GM21619 (cell line): ENCODE measurements around the gene AP2A2.
"Not testable (repeated sequence)": the region's sequence is repeated elsewhere in the genome, so short reads cannot be mapped to it uniquely, and the experiment has no call there.

Source experiments
- ATAC-seq: cut with Tn5 transposase; IDR thresholded peaks from one replicate; pipeline ENCODE4 v1.9.1; 2021; ENCODE audit not compliant: unreplicated experiment

The AP2A2 gene

DNA sequence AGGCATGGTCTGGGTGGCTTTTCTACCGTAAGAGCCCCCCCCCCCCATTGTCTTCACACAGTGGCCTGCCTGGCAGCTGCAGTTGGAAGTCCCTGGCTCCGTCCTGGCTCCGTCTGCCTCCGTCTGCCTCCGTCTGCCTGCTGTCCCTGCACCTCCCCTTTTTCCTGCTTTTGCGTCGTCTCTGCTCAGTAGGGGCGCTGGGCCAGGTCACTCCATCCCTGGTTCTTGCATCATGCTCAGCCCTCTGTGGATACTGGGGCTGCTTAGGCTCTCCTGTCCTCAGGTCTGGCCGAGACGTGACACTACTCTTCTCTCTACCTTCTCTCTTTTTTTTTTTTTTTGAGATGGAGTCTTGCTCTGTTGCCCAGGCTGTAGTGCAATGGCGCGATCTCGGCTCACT is 27.8 kb downstream of the AP2A2 start:
- ATAC-seq = no peak

DNA sequence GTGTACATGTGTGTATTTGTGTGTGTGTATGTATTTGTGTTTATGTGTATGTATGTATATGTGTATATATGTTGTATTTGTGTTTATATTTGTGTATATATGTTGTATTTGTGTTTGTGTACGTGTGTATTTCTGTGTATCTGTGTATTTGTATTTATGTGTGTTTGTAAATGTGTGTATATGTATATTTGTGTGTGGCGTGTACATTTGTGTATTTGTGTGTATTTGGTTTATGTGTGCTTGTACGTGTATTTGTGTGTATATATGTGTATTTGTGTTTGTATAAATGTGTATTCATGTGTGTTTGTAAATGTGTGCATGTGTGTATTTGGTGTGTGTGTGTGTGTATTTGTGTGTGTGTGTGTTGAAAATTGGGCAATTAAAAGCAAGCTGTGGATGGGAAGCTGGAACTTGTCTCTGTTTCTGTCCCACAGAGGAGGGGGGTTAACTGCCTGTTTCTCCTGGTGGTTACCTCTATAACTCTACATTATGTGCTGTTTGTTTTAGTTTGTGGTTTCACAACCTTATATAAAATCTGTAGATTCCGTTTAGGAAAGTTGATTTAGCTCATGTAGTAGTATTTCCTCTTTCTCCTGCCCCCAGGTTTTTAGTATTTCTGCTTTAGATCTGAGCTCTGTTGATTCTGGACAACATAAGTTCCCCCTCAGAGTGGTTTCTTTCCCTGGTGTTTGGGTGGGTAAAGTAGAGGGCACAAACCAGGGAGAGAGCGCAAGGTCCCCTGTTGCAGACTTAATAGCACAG is 28.9 kb downstream of the AP2A2 start:
- ATAC-seq = no peak

DNA sequence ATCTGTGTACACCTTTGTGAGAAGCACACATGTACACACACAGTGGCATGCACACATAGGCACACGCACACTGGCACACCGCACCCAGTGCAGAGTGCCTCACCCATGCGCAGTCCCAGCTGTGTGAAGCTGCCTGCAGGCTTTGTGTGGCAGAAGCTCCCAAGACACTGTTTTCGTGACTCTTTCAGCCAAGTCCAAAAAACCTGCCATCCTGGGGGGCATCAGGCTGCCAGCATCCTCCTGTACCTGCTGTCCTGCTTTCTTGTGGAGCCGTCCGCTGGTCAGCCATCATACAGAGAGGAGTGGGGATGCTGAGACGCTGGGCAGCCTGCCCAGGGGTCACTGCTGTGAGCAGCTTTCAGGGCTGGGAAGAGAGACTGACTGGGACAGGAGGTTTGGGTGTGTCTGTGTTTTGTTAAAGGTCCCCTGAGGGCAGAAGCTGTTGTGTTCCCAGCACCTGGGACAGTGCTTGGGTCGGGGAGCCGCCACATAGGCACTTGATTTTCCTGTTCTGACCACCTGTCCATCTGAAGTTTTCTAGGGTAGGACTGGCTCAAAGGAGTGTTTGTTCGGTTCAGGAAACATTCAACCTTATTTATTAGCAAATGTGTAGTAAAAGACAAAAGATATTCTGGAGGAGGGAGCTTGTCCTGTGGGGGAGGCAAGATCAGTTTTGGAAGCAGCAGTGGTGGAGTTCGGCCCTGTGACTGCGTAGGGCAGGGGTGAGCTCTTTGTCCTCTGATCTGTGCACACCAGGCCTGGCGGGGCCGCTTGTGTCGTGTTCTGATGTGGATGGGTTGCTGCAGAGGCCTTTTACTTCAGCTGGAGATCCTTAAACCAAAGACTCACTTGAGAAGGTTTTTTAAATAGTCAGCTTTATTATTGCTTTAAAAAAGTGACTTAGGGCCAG is 29.7 kb downstream of the AP2A2 start:
- ATAC-seq = no peak

DNA sequence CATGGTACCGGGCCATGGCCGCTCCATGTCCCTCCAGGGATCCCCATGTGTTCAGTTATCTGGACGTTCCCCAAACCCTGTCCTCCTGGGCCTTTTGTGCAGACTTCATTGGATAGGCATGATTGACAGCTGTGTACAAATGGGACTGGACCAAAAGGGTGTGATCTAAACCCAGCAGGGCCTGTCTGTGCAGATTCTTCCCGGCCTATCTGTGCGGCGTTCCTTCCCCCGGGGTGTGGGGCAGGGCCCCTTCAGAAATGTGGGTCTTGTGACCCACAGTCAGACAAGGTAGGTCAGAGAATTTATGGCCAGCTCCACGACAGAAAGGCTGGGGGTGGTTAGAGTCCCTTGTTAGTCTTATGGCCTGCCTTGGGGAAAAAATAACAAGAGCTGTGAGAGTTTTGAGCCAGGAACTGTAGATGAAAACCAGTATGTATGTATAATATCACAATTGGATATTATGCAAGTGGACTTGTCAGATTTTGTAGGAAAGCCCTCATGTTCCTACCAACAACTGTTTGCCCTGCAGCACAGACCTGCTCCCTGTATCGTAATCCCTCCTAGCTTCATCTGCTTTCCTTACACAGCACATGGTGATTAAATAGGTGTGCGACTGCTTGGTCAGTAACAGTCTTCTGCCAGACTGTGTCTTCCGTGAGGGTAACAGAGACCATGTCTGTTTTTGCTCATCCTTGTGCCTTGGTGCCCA is 31.7 kb downstream of the AP2A2 start:
- ATAC-seq = no peak

DNA sequence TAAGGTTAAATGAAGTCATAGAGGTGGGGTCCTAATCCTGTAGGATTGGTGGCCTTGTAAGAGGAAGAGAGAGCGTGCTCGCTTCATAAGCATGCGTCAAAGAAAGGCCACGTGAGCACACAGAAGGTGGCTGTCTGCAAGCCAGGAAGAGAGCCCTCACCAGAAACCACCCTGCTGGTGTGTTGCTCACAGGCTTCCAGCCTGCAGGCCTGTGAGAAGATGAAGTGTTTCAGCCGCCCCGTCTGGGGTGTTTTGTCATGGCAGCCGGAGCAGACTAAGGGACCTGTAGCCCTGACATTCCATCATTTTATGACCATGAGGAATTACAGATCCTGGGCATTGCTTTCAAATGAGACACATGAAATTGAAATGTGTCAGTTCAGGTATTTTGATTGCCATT is 32.4 kb downstream of the AP2A2 start:
- ATAC-seq = no peak

DNA sequence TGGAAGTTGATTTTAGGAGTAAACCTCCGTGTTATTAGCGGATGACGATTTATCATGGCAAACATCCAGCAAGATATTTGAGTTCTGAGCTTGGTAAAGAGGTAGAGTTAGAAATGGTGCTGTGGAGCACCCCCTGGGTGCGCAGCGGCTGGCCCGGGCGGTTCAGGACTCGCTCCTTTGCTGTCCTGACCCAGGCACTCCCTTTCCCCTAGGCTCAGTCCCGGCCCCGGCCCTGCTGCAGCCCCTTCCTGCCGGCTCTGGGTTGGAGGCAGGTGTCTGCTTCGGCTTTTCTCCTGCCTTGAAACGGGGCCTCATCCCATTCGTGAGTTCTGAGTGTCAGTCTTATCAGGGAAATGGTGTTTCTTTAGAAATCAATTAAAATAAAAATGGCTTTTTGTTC is 33.4 kb downstream of the AP2A2 start:
- no peak for ATAC-seq

DNA sequence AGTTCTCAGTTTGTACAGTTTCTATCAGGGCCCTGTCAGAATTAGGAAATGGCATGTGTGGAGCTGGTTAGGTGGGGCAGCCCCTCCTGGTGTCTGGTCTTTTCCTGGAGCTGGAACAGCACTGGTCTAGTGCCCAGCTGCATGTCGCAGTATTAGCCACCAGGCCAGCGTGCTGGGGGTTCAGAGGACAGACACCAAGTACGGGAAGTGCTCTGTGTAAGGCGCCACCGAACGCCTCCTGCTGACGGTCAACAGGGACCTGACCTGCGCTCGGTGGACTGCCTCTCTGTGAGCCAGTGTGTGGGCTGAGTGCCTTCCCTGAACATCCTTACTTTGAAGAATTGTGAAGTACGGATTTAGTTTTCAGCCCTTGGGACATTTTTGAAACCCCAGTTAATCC is 33.9 kb downstream of the AP2A2 start:
- ATAC-seq = no peak

DNA sequence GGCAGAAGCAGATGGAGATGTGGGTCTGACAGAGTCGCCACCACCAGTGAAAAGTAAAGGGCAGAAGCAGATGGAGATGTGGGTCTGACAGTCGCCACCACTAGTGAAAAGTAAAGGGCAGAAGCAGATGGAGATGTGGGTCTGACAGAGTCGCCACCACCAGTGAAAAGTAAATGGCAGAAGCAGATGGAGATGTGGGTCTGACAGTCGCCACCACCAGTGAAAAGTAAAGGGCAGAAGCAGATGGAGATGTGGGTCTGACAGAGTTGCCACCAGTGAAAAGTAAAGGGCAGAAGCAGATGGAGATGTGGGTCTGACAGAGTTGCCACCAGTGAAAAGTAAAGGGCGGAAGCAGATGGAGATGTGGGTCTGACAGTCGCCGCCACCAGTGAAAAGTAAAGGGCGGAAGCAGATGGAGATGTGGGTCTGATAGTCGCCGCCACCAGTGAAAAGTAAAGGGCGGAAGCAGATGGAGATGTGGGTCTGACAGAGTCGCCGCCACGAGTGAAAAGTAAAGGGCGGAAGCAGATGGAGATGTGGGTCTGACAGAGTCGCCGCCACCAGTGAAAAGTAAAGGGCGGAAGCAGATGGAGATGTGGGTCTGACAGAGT is 35.7 kb downstream of the AP2A2 start:
- ATAC-seq = not testable (repeated sequence)

DNA sequence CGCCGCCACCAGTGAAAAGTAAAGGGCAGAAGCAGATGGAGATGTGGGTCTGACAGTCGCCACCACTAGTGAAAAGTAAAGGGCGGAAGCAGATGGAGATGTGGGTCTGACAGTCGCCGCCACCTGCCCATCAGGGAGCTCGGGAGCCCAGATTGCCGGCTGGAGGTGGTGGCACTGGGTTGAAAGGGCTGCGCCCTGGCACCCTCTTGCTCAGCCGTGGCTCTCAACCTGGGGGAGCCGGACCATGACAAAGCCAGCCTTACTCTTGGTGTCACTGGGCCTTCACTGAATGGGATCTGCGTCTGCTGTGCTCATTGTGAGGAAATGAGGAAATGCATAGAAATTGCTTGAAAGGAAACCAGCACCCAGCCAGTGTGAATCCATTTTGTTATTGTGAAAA is 36.3 kb downstream of the AP2A2 start:
- no peak for ATAC-seq

DNA sequence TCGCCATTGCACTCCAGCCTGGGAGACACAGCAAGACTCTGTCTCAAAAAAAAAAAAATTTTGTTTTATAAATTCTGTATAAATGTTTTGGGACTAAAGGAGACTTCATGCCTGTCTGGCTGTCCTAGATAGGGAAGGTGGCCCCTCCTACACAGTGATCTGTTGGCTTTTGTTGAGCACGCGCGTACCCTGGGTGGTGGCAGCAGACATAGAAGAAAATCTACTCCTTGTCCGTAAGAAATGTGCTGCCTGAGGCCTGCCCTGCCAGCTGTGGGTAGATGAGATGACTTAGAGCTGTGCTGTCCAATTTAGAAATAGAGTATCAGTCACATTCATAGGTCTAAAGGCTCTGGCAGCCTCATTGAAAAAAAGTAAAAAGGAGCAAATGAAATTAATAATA is 37.0 kb downstream of the AP2A2 start:
- ATAC-seq = no peak

DNA sequence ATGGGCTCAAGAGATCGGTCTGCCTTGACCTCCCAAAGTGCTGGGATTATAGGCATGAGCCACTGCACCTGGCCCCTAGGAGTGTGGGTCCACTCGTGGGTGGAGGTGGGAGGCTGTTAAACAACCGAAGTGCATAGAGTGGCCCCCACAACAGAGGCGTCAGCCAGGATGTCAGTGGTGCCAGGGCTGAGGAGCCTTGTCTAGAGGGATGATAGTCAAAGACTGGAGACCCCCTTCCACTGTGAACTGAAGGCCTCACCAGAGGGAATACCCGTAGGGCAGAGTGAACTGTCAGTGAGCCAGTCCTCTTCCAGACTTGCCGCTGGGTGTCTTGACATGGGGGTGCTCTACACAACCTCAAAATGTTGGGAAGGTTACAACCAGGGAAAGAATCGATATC is 38.2 kb downstream of the AP2A2 start:
- ATAC-seq = no peak

DNA sequence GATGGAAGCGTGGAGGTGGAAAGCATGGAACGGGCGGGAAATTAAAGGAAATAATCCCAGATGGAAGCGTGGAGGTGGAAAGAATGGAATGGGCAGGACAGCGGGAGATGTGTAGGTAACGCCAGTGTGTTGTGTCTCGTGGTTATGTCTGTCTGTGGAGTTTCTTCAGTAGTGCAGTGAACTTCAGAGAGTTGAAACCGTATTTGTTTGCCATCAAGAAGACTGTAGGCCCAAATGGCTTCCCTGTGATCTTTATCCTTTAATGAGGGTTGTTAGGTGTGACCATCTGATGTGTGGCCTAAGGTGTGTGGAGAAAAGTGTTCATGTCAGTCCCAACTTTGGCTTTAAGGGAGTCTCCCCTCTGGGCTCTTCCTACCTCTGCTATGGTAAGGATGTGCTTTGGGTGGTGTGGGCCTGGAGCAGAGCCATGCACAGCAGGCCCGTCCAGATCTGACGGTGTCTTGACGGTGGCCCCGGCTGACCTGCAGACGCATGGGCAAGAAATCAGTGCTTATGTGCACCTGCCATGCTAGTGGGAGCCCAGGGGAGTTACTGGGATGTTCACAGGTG is 39.6 kb downstream of the AP2A2 start:
- ATAC-seq = no peak

DNA sequence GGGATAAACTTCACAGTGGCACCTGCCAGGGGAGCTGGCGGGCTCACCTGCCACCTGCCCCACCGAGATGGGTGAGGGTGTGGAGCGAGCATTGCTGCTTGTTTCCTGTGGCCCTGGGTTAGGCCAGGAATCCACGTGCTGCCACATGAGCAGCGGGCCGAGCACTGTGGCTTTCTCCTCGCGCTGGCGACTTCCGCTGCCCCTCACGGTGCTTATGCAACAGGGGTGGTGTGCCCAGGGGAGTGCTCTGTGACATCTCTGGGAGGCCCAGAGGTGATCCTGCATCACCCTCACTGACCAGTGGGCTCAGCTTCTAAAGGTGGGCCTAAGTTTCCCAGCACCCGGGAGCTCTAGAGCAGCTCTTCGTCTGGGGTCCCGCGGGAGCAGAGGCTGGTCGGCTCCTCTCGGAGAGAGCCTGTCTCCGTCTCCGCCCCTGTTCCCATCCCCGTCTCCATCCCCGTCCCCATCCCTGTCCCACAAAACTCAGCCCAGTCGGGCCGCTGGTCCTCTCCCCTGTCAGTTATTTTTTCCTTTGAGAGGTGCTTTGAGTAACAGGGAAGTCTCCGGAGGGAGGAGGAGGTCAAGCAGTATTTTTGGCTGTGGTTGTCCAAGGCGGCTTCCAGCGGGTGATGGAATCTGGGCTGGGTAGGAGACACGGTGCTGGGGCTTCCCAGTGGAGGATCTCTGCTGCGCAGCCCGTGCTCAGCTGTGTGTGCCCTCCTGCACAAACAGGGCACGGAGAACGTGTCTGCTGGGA is 42.5 kb downstream of the AP2A2 start:
- no peak for ATAC-seq

DNA sequence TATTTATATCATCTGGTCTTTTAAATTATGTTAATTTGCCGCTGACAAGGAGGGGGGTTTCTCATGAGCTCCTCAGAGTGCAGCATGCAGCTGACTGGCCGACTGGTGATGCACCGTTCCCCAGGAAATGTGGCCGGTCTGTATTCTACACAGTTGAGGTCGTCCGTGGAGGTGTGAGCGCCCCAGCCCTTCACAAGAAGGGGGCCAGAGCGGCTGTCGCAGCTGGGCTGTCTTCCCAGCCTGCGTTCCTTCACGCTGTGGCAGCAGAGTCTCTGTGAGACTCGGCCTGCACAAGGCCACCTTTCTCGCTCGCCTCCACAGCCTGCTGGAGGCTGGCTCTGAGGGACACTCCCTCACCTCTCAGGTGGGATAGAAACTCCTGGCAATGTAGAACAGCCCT is 43.2 kb downstream of the AP2A2 start:
- ATAC-seq = no peak

DNA sequence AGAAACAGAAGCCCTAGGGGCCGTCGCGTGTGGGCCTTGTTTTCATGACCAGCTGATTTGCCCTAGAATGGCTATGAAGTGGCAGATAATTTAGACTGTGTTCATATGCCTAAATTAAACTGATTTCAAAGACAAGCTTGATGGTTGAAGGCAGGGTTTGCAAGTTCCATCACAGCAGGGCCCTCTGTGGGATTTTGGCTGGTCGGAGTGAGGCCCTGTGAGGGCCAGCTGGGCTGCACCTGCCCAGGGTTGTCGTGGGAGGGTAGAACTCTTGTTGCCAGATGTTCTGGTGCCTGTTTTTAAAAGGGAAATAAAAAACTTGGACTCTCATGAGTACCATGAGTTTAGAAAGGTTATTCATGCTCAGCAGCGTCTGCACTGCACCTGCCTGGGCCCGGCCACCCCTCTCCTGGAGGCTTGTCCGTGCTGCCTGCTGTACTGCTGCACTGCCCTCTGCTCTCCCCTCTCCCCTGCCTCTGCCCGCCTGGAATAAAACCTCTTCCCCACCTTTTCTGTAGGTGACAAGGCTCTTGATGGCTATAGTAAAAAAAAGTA is 44.1 kb downstream of the AP2A2 start:
- ATAC-seq = no peak

DNA sequence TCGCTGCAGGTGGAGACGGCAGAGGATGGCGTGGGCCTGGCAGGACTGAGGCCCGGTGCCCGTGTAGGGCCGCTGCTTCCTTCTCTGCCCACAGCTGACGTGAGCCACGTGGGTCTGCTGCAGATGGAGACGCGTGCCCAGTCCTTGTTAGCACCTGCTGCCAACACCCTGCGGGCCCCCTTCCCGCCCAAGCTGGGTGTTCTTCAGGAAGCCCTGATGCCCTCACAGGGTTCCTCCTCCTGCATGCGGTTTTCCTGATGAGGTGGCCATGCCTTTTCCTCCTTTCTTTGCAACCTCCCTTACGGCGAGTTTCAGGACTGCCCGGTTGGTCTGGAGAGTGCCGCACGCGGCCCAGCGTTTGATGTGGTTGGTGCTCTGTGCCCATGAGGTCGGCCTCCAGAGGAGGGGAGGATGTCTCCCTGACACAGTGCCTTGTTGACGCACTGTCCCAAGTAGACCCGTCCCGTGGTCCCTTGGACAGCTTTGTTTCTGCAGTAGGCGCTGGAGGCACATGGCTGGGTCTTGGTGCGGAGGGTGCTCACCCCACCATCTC is 44.7 kb downstream of the AP2A2 start:
- ATAC-seq = no peak

DNA sequence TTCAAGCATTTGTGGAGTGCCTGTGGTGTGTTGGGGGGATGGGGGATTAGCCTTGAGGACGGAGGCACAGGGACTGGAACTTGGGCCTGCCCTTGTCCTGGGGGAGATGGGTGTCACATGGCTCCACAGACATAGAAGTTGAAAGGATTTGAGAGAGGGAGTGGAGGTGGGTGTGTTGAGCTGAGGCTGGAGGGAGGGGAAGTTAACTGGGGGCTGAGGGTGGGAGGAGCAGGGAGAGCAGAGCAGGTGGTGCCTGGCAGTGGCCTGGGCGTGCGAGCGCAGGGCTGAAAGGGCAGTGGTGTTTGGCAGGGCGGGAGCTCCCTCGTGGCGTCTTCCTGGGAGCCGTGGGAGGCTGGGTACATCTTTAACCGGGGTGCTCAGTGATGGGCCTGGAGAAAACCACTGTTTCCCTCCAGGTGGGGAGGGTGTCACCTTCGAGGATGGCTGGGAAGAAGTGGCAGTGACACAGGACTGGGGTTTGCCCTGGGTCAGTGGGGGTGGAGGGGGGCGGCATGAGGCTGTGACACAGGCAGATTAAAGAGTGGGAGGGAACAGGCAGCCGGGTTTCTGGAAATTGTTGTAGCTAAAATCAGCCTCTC is 45.5 kb downstream of the AP2A2 start:
- ATAC-seq = no peak

DNA sequence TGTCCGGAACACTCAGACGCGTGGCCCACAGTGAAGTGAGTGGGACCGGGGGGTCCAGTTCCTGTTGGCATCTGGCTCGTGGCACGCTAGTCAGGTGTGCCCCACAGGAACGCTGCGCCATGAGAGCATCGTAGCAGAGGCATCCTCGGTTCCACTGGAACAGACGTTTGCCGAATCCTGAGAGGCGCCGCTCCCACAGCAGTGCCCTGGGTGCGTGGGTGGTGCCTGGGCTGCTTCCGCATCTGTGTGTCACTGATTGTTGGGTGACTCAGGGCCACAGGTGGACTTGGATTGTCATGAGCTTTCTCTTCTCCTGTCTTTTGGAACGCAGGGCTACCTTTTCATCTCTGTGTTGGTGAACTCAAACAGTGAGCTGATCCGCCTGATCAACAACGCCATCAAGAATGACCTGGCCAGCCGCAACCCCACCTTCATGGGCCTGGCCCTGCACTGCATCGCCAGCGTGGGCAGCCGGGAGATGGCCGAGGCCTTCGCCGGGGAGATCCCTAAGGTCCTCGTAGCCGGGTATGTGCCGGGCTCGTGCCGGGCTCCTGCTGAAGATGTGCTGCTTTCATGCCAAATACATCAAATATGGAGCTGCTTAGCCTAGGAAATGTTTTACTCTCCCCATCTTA is 46.2 kb downstream of the AP2A2 start:
- no peak for ATAC-seq
